ENCODE data around the gene ADAM15.

- TF ChIP-seq, protein P1, sequence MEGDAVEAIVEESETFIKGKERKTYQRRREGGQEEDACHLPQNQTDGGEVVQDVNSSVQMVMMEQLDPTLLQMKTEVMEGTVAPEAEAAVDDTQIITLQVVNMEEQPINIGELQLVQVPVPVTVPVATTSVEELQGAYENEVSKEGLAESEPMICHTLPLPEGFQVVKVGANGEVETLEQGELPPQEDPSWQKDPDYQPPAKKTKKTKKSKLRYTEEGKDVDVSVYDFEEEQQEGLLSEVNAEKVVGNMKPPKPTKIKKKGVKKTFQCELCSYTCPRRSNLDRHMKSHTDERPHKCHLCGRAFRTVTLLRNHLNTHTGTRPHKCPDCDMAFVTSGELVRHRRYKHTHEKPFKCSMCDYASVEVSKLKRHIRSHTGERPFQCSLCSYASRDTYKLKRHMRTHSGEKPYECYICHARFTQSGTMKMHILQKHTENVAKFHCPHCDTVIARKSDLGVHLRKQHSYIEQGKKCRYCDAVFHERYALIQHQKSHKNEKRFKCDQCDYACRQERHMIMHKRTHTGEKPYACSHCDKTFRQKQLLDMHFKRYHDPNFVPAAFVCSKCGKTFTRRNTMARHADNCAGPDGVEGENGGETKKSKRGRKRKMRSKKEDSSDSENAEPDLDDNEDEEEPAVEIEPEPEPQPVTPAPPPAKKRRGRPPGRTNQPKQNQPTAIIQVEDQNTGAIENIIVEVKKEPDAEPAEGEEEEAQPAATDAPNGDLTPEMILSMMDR (IDR thresholded peaks at IDR 0.05), result no peak
- no peak for TF ChIP-seq EZH2 (IDR thresholded peaks at IDR 0.05; ENCODE audit: borderline replicate concordance, insufficient read depth, low read depth, low read length, poor library complexity, severe bottlenecking)
These were observed 41.0 kb downstream of the ADAM15 start for GRCh38 chr1:155092131-155092530.
